ENCODE data around the gene TTC12.

TTC12 gene

DNA sequence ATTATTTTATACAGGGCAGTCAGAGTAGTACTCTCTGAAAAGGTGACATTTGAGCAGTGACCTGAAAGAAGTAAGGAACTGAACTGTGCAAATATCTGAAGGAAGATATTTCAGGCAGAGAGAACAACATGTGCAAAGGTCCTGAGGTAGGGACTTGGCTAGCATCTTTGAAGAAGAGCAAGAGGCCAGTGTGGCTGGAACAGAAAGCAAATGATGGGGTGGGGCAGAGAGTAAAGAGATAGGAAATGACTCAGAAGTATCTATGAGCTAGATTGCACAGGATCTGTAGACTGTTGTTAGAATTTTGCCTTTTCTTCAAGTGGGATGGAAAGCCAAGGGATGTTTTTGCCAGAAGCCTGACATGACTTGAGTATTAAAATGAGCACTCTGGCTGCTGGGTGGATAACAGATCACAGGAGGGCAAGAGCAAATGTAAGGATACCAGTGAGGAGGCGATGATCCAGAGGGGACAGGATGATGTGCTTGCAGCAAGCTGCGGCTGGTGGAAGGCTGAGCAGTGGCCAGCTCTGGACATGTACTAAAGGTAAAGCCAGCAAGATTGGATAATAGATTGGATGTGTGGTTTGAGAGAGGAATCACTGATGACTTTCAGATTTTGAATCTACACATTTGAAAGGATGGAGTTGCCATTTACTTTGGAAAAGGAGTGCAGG lies 33.2 kb upstream of the TTC12 start:
- no peak for DNase-seq (ENCODE audit: low read depth, low spot score)
- H3K4me3 ChIP-seq (ENCODE audit: low read depth, low read length): no peak overlapping the region
- TF ChIP-seq, protein P1, sequence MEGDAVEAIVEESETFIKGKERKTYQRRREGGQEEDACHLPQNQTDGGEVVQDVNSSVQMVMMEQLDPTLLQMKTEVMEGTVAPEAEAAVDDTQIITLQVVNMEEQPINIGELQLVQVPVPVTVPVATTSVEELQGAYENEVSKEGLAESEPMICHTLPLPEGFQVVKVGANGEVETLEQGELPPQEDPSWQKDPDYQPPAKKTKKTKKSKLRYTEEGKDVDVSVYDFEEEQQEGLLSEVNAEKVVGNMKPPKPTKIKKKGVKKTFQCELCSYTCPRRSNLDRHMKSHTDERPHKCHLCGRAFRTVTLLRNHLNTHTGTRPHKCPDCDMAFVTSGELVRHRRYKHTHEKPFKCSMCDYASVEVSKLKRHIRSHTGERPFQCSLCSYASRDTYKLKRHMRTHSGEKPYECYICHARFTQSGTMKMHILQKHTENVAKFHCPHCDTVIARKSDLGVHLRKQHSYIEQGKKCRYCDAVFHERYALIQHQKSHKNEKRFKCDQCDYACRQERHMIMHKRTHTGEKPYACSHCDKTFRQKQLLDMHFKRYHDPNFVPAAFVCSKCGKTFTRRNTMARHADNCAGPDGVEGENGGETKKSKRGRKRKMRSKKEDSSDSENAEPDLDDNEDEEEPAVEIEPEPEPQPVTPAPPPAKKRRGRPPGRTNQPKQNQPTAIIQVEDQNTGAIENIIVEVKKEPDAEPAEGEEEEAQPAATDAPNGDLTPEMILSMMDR (IDR thresholded peaks at IDR 0.05; ENCODE audit: low read depth, low read length): no peak
- in situ Hi-C loops (cut with HindIII; ENCODE audit: low sequenced_read_pairs): no loop called here

- no peak overlapping the region for H3K4me3 ChIP-seq (ENCODE audit: low read depth, low read length)
- in situ Hi-C loops (cut with HindIII; ENCODE audit: low sequenced_read_pairs): no loop called here
- no peak for DNase-seq (ENCODE audit: low read depth, low spot score)
- TF ChIP-seq, protein P1 (IDR thresholded peaks at IDR 0.05; ENCODE audit: low read depth, low read length): no peak
These were observed 31.4 kb upstream of the TTC12 start for GRCh38 chr11:113282898-113283437.

DNA sequence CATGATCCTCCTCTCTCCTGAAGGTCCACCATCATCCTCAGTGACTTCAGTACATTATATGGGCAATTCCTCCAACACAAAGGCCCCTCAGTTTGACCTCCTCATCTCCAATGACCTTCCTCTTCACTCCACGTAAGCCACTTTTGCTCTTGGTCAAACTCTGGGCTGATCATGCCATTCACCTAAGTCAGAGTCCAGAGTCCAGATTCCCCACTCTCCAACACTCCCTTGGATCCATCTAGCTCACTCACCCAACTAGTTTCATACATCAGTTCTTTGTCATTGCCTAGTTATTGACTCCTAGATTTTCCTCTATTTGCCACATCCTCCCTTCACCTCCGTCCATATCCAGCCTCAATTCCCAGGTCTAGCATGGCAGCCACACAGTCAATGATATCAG lies 30.5 kb upstream of the TTC12 start:
- TF ChIP-seq, protein P1 (IDR thresholded peaks at IDR 0.05; ENCODE audit: low read depth, low read length): no peak
- no peak for DNase-seq (ENCODE audit: low read depth, low spot score)
- in situ Hi-C loops (cut with HindIII; ENCODE audit: low sequenced_read_pairs): no loop called here
- H3K4me3 ChIP-seq (ENCODE audit: low read depth, low read length): no peak overlapping the region

DNA sequence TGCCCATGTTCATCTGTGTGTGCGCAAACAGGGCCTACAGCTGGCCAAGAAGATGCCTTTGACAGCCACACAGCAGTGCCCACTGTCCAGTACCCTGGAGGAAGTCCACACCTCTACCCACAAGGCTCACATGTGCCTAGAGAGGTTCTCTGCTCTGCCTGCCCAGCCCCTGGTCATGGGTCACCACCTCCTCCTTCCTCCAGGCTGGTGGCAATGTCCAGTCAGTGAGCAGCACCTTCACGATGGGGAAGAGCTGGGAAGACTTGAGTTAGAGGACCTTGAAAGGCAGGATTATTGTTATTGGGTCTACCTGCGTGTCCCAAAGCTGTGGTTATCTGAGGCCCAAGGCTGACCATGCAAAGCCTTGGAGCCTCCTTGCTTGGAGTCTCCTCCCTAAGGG lies 28.4 kb upstream of the TTC12 start:
- DNase-seq (ENCODE audit: low read depth, low spot score): no peak
- in situ Hi-C loops (cut with HindIII; ENCODE audit: low sequenced_read_pairs): no loop called here
- TF ChIP-seq, protein P1 (IDR thresholded peaks at IDR 0.05; ENCODE audit: low read depth, low read length): no peak
- H3K4me3 ChIP-seq (ENCODE audit: low read depth, low read length): no peak overlapping the region

DNA sequence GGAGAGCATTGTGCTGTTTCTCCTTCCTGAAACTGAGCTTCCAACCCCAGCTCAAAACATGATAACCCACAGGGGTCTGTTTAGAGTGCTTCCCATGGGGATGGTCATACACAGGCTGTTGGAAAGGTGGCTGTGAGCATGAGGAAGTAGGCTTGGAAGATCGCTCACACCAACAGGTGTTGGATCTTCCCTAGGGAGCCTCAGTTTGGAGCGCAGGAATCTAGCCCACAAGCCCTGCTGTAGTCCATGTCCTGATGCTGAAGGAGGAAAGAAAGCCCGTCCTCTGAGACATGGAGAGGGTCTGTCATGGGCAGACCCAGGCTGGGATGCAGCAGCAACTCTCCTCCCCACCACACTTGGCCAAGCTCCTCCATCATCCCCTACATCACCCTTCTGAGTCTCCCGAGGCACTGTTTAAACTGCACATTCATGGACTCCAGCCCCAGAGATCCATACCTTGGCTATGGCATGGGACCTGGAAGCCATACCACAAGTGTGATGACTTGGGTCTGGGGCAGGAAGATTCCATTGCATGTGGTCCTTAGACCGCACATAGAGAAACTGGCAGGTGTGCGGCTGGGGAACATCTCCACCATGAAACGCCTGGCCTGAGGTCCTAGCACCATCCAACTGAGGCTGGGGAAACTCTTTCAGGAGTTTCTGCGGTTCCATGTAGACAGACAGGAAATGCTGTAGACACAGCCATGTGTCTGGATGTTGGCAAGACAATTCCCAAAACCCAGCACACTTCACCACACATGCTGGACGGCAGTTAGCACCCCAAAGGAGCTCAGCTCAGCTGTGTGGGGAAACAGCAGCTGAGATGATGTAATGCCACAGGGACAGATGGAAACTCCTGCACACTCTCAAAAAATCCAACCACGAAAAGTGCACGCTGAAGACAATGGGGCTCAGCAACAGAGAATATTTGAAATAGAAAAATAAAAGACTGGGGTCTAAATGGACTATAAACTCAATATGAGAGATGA lies 27.6 kb upstream of the TTC12 start:
- no peak for DNase-seq (ENCODE audit: low read depth, low spot score)

GRCh38 chr11:113287801-113288200 lies 26.6 kb upstream of the TTC12 start:
- in situ Hi-C loops (cut with HindIII; ENCODE audit: low sequenced_read_pairs): no loop called here
- no peak overlapping the region for H3K4me3 ChIP-seq (ENCODE audit: low read depth, low read length)
- no peak for DNase-seq (ENCODE audit: low read depth, low spot score)
- TF ChIP-seq, protein P1 (IDR thresholded peaks at IDR 0.05; ENCODE audit: low read depth, low read length): no peak

More for the DNA sequence above, 27.6 kb upstream of the TTC12 start:
- in situ Hi-C loops (cut with HindIII; ENCODE audit: low sequenced_read_pairs): no loop called here
- TF ChIP-seq, protein P1 (IDR thresholded peaks at IDR 0.05; ENCODE audit: low read depth, low read length): no peak
- H3K4me3 ChIP-seq (ENCODE audit: low read depth, low read length): no peak overlapping the region
